NT2/D1 (cell line): ENCODE measurements around the gene TRPC4.

Experiments
- DNase-seq: peaks from one replicate; pipeline ENCODE4 v3.0.0-alpha.2; 2011; ENCODE audit warnings: low read depth, low spot score
- H3K27me3 ChIP-seq: 2 replicates; pipeline ENCODE4 v1.6.0; 2011; ENCODE audit warnings: mild to moderate bottlenecking; ENCODE audit not compliant: insufficient read length, insufficient read depth
- H3K36me3 ChIP-seq: 2 replicates; pipeline ENCODE4 v1.6.1; 2011; ENCODE audit warnings: mild to moderate bottlenecking, low read length, mixed read lengths; ENCODE audit not compliant: insufficient read depth, insufficient read length
- H3K4me1 ChIP-seq: 2 replicates; pipeline ENCODE4 v1.5.1; 2011; ENCODE audit not compliant: insufficient read depth, insufficient read length
- H3K4me3 ChIP-seq: 2 replicates; pipeline ENCODE4 v1.5.1; 2011; ENCODE audit warnings: low read depth; ENCODE audit not compliant: insufficient read length
- H3K9ac ChIP-seq: 2 replicates; pipeline ENCODE4 v1.6.0; 2011; ENCODE audit warnings: low read depth; ENCODE audit not compliant: insufficient read length
- H3K9me3 ChIP-seq: 2 replicates; pipeline ENCODE4 v1.5.1; 2011; ENCODE audit warnings: mild to moderate bottlenecking, low read length; ENCODE audit not compliant: insufficient read depth
- SUZ12 ChIP-seq: IDR thresholded peaks from 2 replicates; pipeline ENCODE4 v1.6.1; 2011; ENCODE audit not compliant: insufficient read length, insufficient read depth; ENCODE audit errors: extremely low read depth
- YY1 ChIP-seq: IDR thresholded peaks from 2 replicates; pipeline ENCODE4 v1.6.1; 2011; ENCODE audit not compliant: insufficient read length, insufficient read depth
- ZNF274 ChIP-seq: IDR thresholded peaks from 2 replicates; pipeline ENCODE4 v1.6.1; 2011; ENCODE audit warnings: mild to moderate bottlenecking, low read depth, low read length

TRPC4 gene

GRCh38 chr13:37899753-37900152 lies 30.2 kb upstream of the TRPC4 start:
- no peak overlapping the region for H3K9ac ChIP-seq
- H3K27me3 ChIP-seq = no peaks in the 10 kb centered on the region
- H3K4me1 ChIP-seq = no peaks in the 10 kb centered on the region
- no peak overlapping the region for H3K4me3 ChIP-seq
- TF ChIP-seq ZNF274 = no peak
- no peak for TF ChIP-seq SUZ12
- TF ChIP-seq YY1 = no peak
- H3K36me3 ChIP-seq = no peaks in the 10 kb centered on the region
- no peak for DNase-seq
- H3K9me3 ChIP-seq = no peaks in the 10 kb centered on the region

GRCh38 chr13:37893321-37893720 lies 23.7 kb upstream of the TRPC4 start:
- Histone ChIP-seq H3K4me1 (no peaks in the 10 kb centered on the region), H3K27me3 (no peaks in the 10 kb centered on the region), H3K4me3 (no peak overlapping the region), H3K36me3 (no peaks in the 10 kb centered on the region), H3K9me3 (no peaks in the 10 kb centered on the region), H3K9ac (no peak overlapping the region)
- DNase-seq = no peak
- TF ChIP-seq YY1 = no peak

DNA sequence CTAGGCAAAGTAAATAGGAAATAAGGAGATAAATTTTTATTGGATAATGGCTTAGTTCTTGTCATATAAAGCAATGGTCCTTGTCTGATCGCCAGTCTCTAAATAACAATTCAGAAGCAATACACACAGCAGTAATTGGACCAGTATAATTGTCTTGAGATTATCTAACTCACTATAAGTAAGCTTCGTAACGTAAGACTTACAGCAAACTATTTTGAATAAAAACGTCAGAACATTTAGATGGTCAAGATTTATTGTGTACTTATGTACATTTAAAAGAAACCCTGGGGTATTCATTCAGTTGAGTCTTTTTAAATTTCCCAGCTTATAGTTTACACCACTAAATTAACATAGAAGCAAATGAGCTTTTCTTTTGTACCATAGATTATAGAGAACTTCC lies 20.2 kb upstream of the TRPC4 start:
- no peak overlapping the region for H3K9ac ChIP-seq
- DNase-seq = no peak
- H3K4me3 ChIP-seq = no peak overlapping the region
- H3K27me3 ChIP-seq = no peaks in the 10 kb centered on the region
- H3K4me1 ChIP-seq = no peaks in the 10 kb centered on the region
- no peaks in the 10 kb centered on the region for H3K9me3 ChIP-seq
- no peaks in the 10 kb centered on the region for H3K36me3 ChIP-seq
- no peak for TF ChIP-seq ZNF274
- TF ChIP-seq YY1 = no peak
- TF ChIP-seq SUZ12 = no peak

- no peaks in the 10 kb centered on the region for H3K36me3 ChIP-seq
- H3K9ac ChIP-seq = no peak overlapping the region
- DNase-seq = no peak
- no peak overlapping the region for H3K4me3 ChIP-seq
- no peaks in the 10 kb centered on the region for H3K4me1 ChIP-seq
- no peaks in the 10 kb centered on the region for H3K9me3 ChIP-seq
- H3K27me3 ChIP-seq = no peaks in the 10 kb centered on the region
- TF ChIP-seq SUZ12 (no peak), YY1 (no peak), ZNF274 (no peak)
Observed at GRCh38 chr13:37889102-37889501, 19.5 kb upstream of the TRPC4 start.

DNA sequence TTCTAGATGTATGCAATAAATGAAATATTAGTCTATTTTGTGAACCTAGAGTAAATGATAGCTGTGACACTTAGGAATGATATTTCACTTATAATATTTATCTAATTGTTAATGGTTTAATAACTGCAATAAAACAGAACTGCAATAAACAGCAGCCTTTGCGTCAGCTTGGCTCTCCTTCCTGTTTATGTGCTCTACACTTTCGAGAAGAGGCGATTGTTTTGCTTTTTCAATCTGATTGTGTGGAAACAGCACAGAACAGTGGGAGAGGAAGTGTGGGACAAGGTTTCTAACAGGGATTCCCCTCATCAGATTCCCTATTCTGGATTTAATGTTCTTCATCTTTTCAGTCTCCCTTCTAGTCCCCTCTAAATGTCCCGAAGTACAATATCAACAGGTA lies 17.3 kb upstream of the TRPC4 start:
- no peaks in the 10 kb centered on the region for H3K9me3 ChIP-seq
- H3K36me3 ChIP-seq = no peaks in the 10 kb centered on the region
- H3K4me1 ChIP-seq = no peaks in the 10 kb centered on the region
- TF ChIP-seq ZNF274 (no peak), YY1 (no peak), SUZ12 (no peak)
- no peaks in the 10 kb centered on the region for H3K27me3 ChIP-seq
- H3K4me3 ChIP-seq = no peak overlapping the region
- H3K9ac ChIP-seq = no peak overlapping the region
- DNase-seq = no peak

DNA sequence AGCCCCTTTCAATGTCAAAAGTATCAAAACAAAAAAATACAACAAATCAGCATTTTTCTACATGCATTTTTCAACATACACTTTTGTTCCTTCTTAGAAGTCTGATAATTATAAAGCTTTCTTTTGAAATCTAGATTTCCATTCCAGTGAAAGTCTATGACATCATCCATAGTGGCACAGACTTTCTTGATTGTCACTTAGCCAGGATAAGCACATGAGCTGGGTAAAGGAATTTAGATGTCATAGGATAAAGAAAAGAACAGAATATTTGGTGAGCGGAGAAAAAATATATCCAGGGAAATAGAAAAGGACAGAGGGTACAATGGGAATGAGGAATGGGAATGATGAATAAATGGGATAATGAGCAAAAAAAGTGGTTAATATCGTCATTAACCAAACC lies 15.1 kb upstream of the TRPC4 start:
- Histone ChIP-seq H3K4me3 (no peak overlapping the region), H3K9me3 (no peaks in the 10 kb centered on the region), H3K36me3 (no peaks in the 10 kb centered on the region), H3K9ac (no peak overlapping the region), H3K27me3 (no peaks in the 10 kb centered on the region), H3K4me1 (no peaks in the 10 kb centered on the region)
- TF ChIP-seq YY1 (no peak), SUZ12 (no peak), ZNF274 (no peak)
- DNase-seq = no peak

- no peak overlapping the region for H3K9ac ChIP-seq
- H3K4me3 ChIP-seq = no peak overlapping the region
- TF ChIP-seq SUZ12 (no peak), YY1 (no peak), ZNF274 (no peak)
- H3K27me3 ChIP-seq = no peaks in the 10 kb centered on the region
- no peaks in the 10 kb centered on the region for H3K4me1 ChIP-seq
- no peak for DNase-seq
- H3K36me3 ChIP-seq = no peaks in the 10 kb centered on the region
- no peaks in the 10 kb centered on the region for H3K9me3 ChIP-seq
Observed at GRCh38 chr13:37884026-37884425, 14.5 kb upstream of the TRPC4 start.

GRCh38 chr13:37878921-37879320 lies 9.3 kb upstream of the TRPC4 start:
- DNase-seq = no peak
- no peak overlapping the region for H3K4me3 ChIP-seq
- TF ChIP-seq YY1 = no peak
- TF ChIP-seq SUZ12 = no peak
- TF ChIP-seq ZNF274 = no peak

More at GRCh38 chr13:37878921-37879320, 9.3 kb upstream of the TRPC4 start:
- no peaks in the 10 kb centered on the region for H3K27me3 ChIP-seq
- H3K9ac ChIP-seq = no peak overlapping the region
- no peaks in the 10 kb centered on the region for H3K36me3 ChIP-seq
- H3K4me1 ChIP-seq = no peaks in the 10 kb centered on the region
- no peaks in the 10 kb centered on the region for H3K9me3 ChIP-seq
